HepG2 (cell line): ENCODE data around the gene PLEKHG4B. TPM values are rescaled to one million over a fixed set of nuclear protein-coding genes. Genes with fewer than 3 reads are reported as not detected.

Source experiments
- ATAC-seq: fragments of 200-7000 bp; cut with Tn5 transposase; 3 replicates; pipeline ENCODE4 v1.9.1; 2020; ENCODE audit warnings: mild to moderate bottlenecking, moderate library complexity
- BruUV-seq: library from RNA; stranded (reverse); fragments of 400-500 nt; replicated peaks from 2 replicates; lab custom pipeline; 2021; lab: Mats Ljungman, UMichigan
- CTCF ChIA-PET: fragments of 300-600 bp; formaldehyde crosslinking; extraction: SDS; loops from one replicate; lab custom pipeline; 2021; ENCODE audit warnings: low total read pairs, inconsistent platforms, low intra/inter-chr PET ratio; lab: Yijun Ruan, JAX
- POLR2A ChIA-PET: fragments of 350-600 bp; sonication (Branson Sonifier 250); formaldehyde crosslinking; loops from one replicate; lab custom pipeline; 2020; ENCODE audit warnings: antibody characterized with exemption, inconsistent platforms; lab: Yijun Ruan, JAX
- DNase-seq: peaks from one replicate; pipeline ENCODE4 v3.0.0-alpha.2; 2015; ENCODE audit warnings: low spot score
- FAIRE-seq: peaks from 3 replicates; lab custom pipeline; 2011; peaks lifted over from hg19 to GRCh38; lab: Jason Lieb, UNC
- H2AFZ ChIP-seq: one replicate; pipeline ENCODE4 v1.6.1; 2011; ENCODE audit warnings: low read length, inconsistent platforms
- H3K27ac ChIP-seq: fragments of 300-600 bp; 3 replicates; pipeline ENCODE4 v1.8.0; 2011; ENCODE audit warnings: mixed run types, mild to moderate bottlenecking, mixed read lengths, low read length, inconsistent platforms; ENCODE audit not compliant: insufficient read depth; ENCODE audit errors: extremely low read length
- H3K27me3 ChIP-seq, 2 experiments: fragments of 200-600 bp in 1 of 2; 2 replicates in 1 of 2; 3 replicates in 1 of 2; pipeline versions ENCODE4 v1.6.0 to v1.8.0; 2011; ENCODE audit warnings: low read length in 2 of 2, mild to moderate bottlenecking in 2 of 2, moderate library complexity in 2 of 2, inconsistent platforms in 1 of 2; ENCODE audit not compliant: insufficient read depth in 2 of 2, control insufficient read depth in 1 of 2
- H3K36me3 ChIP-seq, 2 experiments: fragments of 200-600 bp in 1 of 2; replicated peaks in 1 of 2; 2 replicates in 1 of 2; 3 replicates in 1 of 2; pipeline versions ENCODE4 v1.5.1 to v1.8.0; 2011; ENCODE audit warnings: low read length in 2 of 2, inconsistent platforms in 1 of 2; ENCODE audit not compliant: insufficient read depth in 2 of 2, control insufficient read depth in 1 of 2
- H3K4me1 ChIP-seq: 2 replicates; pipeline ENCODE4 v1.5.1; 2012; ENCODE audit warnings: low read length, inconsistent platforms; ENCODE audit not compliant: insufficient read depth
- H3K4me2 ChIP-seq: 2 replicates; pipeline ENCODE4 v1.6.0; 2011; ENCODE audit warnings: low read depth, low read length, inconsistent platforms
- H3K4me3 ChIP-seq, 3 experiments: fragments of 200-600 bp in 1 of 3; sonication (generic), shearing (Covaris generic) in 1 of 3; replicated peaks in 1 of 3; 2 replicates each; pipeline ENCODE4 v1.5.1; 2011 to 2016; ENCODE audit warnings: low read length in 3 of 3, inconsistent platforms in 2 of 3, low read depth in 2 of 3, mild to moderate bottlenecking in 2 of 3, control low read depth in 1 of 3, mixed read lengths in 1 of 3; ENCODE audit not compliant: insufficient read depth in 1 of 3
- H3K79me2 ChIP-seq: one replicate; pipeline ENCODE4 v1.6.1; 2011; ENCODE audit warnings: low read length, inconsistent platforms; ENCODE audit not compliant: insufficient read depth
- H3K9ac ChIP-seq: 2 replicates; pipeline ENCODE4 v1.6.0; 2011; ENCODE audit warnings: mild to moderate bottlenecking, low read depth, low read length, inconsistent platforms; ENCODE audit not compliant: insufficient read depth
- H3K9me3 ChIP-seq: 2 replicates; pipeline ENCODE4 v1.5.1; 2012; ENCODE audit warnings: mild to moderate bottlenecking, low read length
- H4K20me1 ChIP-seq: 2 replicates; pipeline ENCODE4 v1.6.0; 2011; ENCODE audit warnings: inconsistent platforms, mild to moderate bottlenecking, low read length, moderate library complexity; ENCODE audit not compliant: insufficient read depth
- BCL6 ChIP-seq: IDR thresholded peaks from 2 replicates; pipeline ENCODE4 v1.6.1; 2016; ENCODE audit warnings: missing genetic modification reagents, missing compliant biosample characterization
- CEBPG ChIP-seq: IDR thresholded peaks from 2 replicates; pipeline ENCODE4 v1.6.1; 2016
- ETV5 ChIP-seq: IDR thresholded peaks from 2 replicates; pipeline ENCODE4 v1.6.1; 2018; ENCODE audit warnings: missing biosample characterization, missing genetic modification reagents, inconsistent platforms, borderline replicate concordance
- JDP2 ChIP-seq: sonication (generic); formaldehyde crosslinking; IDR thresholded peaks from 2 replicates; pipeline ENCODE4 v1.8.1; 2022; ENCODE audit warnings: missing genetic modification reagents, borderline replicate concordance
- PHB2 ChIP-seq: fragments of 450-650 bp; IDR thresholded peaks from 2 replicates; pipeline ENCODE4 v1.6.1; 2018; ENCODE audit not compliant: partially characterized antibody
- PLRG1 ChIP-seq: fragments of 450-650 bp; conservative IDR thresholded peaks from 2 replicates; pipeline ENCODE4 v1.6.1; 2016
- RFX1 ChIP-seq: fragments of 450-650 bp; IDR thresholded peaks from 2 replicates; pipeline ENCODE4 v1.6.1; 2017
- SKI ChIP-seq: fragments of 450-650 bp; IDR thresholded peaks from one replicate; pipeline ENCODE4 v1.6.1; 2018; ENCODE audit warnings: mild to moderate bottlenecking; ENCODE audit not compliant: partially characterized antibody
- ZFAT ChIP-seq: sonication (generic); formaldehyde crosslinking; conservative IDR thresholded peaks from 2 replicates; pipeline ENCODE4 v1.8.1; 2023; ENCODE audit warnings: missing genetic modification reagents, inconsistent platforms
- ZNF232 ChIP-seq: sonication (generic); formaldehyde crosslinking; IDR thresholded peaks from 2 replicates; pipeline ENCODE4 v1.4.0; 2020; ENCODE audit warnings: missing genetic modification reagents, borderline replicate concordance
- ZNF234 ChIP-seq: sonication (generic); formaldehyde crosslinking; conservative IDR thresholded peaks from 2 replicates; pipeline ENCODE4 v1.5.1; 2020; ENCODE audit warnings: mild to moderate bottlenecking, missing genetic modification reagents
- ZNF652 ChIP-seq: IDR thresholded peaks from 2 replicates; pipeline ENCODE4 v1.6.1; 2016; ENCODE audit warnings: low read depth, borderline replicate concordance
- WGBS: methylation state at CpG from one replicate; pipeline ENCODE4 v1.1.6; 2017; ENCODE audit warnings: low lambda C conversion rate; 5-methylcytosine and 5-hydroxymethylcytosine counted together
- in situ Hi-C: cut with HindIII; loops from 2 replicates; pipeline ENCODE4 v1.10.0; 2017; ENCODE audit warnings: low pct_unique_long_range_greater_than_20kb; ENCODE audit not compliant: extremely low pct_ligation_motif_present
- intact Hi-C: fragments of 100-400 bp; cut with micrococcal nuclease; formaldehyde crosslinking; loops from one replicate; pipeline ENCODE4 v1.10.0; 2022; ENCODE audit not compliant: unreplicated experiment
- polyA plus RNA-seq, 8 experiments: library from polyadenylated mRNA; depleted of rRNA in 3 of 8; stranded (reverse) in 7 of 8; unstranded in 1 of 8; fragments of >200 nt; fragmentation: Illumina TruSeq in 4 of 8; extraction: Trizol in 4 of 8; gene quantifications; 2 replicates each; pipeline versions ENCODE4 v1.2.1 to v1.2.3, GENCODE V29; 2011 to 2016; ENCODE audit warnings: low read depth in 4 of 8, missing spikeins in 1 of 8, mixed read lengths in 1 of 8; ENCODE audit not compliant: insufficient read depth in 1 of 8
- total RNA-seq, 5 experiments: library from RNA; depleted of rRNA; stranded (reverse); fragments of >200 nt; fragmentation: Illumina TruSeq; extraction: Trizol; gene quantifications; 2 replicates each; pipeline ENCODE4 v1.2.3, GENCODE V29; 2016; ENCODE audit warnings: low read depth in 1 of 5
- TF ChIP-seq, protein P1 (sequence below): sonication (generic); formaldehyde crosslinking; IDR thresholded peaks from 2 replicates; pipeline ENCODE4 v1.4.0; 2020; ENCODE audit warnings: low read depth, mild to moderate bottlenecking, missing genetic modification reagents
- TF ChIP-seq, protein P2 (sequence below): IDR thresholded peaks from 2 replicates; pipeline ENCODE4 v1.4.0; 2020; ENCODE audit warnings: mild to moderate bottlenecking, missing genetic modification reagents

Gene PLEKHG4B
- total and polyA plus RNA-seq, 2 of the 13 experiments (the other 11 are each of a cell fraction or from before 2014, with no cell fraction given): 0.09 TPM; not detected in 1

DNA sequence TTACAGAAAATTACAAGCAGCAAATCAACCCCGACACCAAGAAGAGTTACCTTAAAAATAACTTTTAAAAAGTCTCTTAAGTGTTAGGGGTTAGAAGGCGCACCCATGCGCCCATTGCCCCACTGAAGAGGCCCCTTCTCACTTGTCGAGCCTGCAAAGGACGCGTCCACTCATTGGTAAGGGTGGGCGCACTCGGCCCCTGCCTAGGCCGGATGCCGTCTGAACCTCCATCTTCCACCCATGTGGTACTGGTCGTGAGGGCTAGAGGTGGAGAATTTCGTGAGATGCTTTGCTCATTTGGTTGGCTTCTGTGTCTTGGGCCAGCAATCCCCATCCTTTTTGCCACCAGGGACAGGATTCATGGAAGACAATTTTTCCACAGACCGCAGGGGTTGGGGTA is 71.9 kb downstream of the PLEKHG4B start:
- Histone ChIP-seq H4K20me1 (no peaks in the 10 kb centered on the region), H3K4me1 (no peaks in the 10 kb centered on the region), H3K9me3 (no peaks in the 10 kb centered on the region), H3K36me3 (no peaks in the 10 kb centered on the region), H3K4me3 (no peak overlapping the region), H3K27ac (no peak overlapping the region), H3K27me3 (peaks cover 8 to 45% of the 10 kb centered on the region in 2 experiments), H3K9ac (no peak overlapping the region), H2AFZ (no peak overlapping the region), H3K4me2 (no peak overlapping the region), H3K79me2 (no peaks in the 10 kb centered on the region)
- DNase-seq: no peak
- in situ Hi-C loops (no loop called here), intact Hi-C loops (no loop called here)
- 54% methylated on average over 13 of the region's 13 CpGs for WGBS
- TF ChIP-seq BCL6 (no peak), CEBPG (CRISPR knock-in tag) (no peak), SKI (no peak), PLRG1 (no peak), ZNF232 (CRISPR knock-in tag) (no peak), JDP2 (CRISPR knock-in tag) (no peak), RFX1 (no peak), PHB2 (no peak), ZNF652 (CRISPR knock-in tag) (no peak), ZNF234 (no peak), ETV5 (CRISPR knock-in tag) (no peak), ZFAT (CRISPR knock-in tag) (no peak)
- TF ChIP-seq, protein P1, sequence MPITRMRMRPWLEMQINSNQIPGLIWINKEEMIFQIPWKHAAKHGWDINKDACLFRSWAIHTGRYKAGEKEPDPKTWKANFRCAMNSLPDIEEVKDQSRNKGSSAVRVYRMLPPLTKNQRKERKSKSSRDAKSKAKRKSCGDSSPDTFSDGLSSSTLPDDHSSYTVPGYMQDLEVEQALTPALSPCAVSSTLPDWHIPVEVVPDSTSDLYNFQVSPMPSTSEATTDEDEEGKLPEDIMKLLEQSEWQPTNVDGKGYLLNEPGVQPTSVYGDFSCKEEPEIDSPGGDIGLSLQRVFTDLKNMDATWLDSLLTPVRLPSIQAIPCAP (CRISPR knock-in tag): no peak
- TF ChIP-seq, protein P2, sequence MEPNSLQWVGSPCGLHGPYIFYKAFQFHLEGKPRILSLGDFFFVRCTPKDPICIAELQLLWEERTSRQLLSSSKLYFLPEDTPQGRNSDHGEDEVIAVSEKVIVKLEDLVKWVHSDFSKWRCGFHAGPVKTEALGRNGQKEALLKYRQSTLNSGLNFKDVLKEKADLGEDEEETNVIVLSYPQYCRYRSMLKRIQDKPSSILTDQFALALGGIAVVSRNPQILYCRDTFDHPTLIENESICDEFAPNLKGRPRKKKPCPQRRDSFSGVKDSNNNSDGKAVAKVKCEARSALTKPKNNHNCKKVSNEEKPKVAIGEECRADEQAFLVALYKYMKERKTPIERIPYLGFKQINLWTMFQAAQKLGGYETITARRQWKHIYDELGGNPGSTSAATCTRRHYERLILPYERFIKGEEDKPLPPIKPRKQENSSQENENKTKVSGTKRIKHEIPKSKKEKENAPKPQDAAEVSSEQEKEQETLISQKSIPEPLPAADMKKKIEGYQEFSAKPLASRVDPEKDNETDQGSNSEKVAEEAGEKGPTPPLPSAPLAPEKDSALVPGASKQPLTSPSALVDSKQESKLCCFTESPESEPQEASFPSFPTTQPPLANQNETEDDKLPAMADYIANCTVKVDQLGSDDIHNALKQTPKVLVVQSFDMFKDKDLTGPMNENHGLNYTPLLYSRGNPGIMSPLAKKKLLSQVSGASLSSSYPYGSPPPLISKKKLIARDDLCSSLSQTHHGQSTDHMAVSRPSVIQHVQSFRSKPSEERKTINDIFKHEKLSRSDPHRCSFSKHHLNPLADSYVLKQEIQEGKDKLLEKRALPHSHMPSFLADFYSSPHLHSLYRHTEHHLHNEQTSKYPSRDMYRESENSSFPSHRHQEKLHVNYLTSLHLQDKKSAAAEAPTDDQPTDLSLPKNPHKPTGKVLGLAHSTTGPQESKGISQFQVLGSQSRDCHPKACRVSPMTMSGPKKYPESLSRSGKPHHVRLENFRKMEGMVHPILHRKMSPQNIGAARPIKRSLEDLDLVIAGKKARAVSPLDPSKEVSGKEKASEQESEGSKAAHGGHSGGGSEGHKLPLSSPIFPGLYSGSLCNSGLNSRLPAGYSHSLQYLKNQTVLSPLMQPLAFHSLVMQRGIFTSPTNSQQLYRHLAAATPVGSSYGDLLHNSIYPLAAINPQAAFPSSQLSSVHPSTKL (CRISPR knock-in tag): no peak
- ATAC-seq: no peak
- no peak for FAIRE-seq
- POLR2A ChIA-PET: no interaction called here
- CTCF ChIA-PET: no interaction called here
- no TSS peak for BruUV-seq
